K562 (cell line): Measurements from ENCODE around the gene ATAD3C. TPM values are rescaled to one million over a fixed set of nuclear protein-coding genes. Genes with fewer than 3 reads are reported as not detected.

Experiments
- CEBPB ChIP-seq: fragments of 450-650 bp; IDR thresholded peaks from 2 replicates; pipeline ENCODE4 v1.6.1; 2016; ENCODE audit warnings: missing genetic modification characterization, missing compliant biosample characterization
- FOS ChIP-seq: IDR thresholded peaks from 3 replicates; pipeline ENCODE4 v1.6.1; 2011; ENCODE audit not compliant: insufficient read length; ENCODE audit errors: extremely low read depth
- HOMEZ ChIP-seq: fragments of 250-450 bp; sonication (Bioruptor Pico); IDR thresholded peaks from 2 replicates; pipeline ENCODE4 v1.4.0; 2020; ENCODE audit warnings: mild to moderate bottlenecking, moderate library complexity
- MYBL2 ChIP-seq, 2 experiments: fragments of 450-650 bp in 1 of 2; sonication (generic) in 1 of 2; formaldehyde crosslinking in 1 of 2; IDR thresholded peaks; 2 replicates each; pipeline versions ENCODE4 v1.6.1 to v1.8.1; 2017 to 2022; ENCODE audit warnings: borderline replicate concordance in 1 of 2, inconsistent platforms in 1 of 2, low read depth in 1 of 2, mild to moderate bottlenecking in 1 of 2, missing genetic modification reagents in 1 of 2, moderate library complexity in 1 of 2
- NELFE ChIP-seq: IDR thresholded peaks from 2 replicates; pipeline ENCODE4 v1.6.1; 2011; ENCODE audit warnings: mild to moderate bottlenecking; ENCODE audit not compliant: insufficient read depth, insufficient read length
- NR1H2 ChIP-seq: sonication (generic); formaldehyde crosslinking; IDR thresholded peaks from 2 replicates; pipeline ENCODE4 v1.4.0; 2020; ENCODE audit warnings: mild to moderate bottlenecking, missing genetic modification reagents
- NR2C1 ChIP-seq, 2 experiments: fragments of 450-650 bp; IDR thresholded peaks; 2 replicates each; pipeline ENCODE4 v1.6.1; 2017; ENCODE audit warnings: mild to moderate bottlenecking in 2 of 2, antibody characterized with exemption in 1 of 2, inconsistent platforms in 1 of 2, missing compliant biosample characterization in 1 of 2, missing genetic modification characterization in 1 of 2
- OTX1 ChIP-seq: fragments of 450-650 bp; formaldehyde crosslinking; IDR thresholded peaks from 2 replicates; pipeline ENCODE4 v1.4.0; 2022; ENCODE audit warnings: mild to moderate bottlenecking
- STAT5A ChIP-seq: IDR thresholded peaks from 2 replicates; pipeline ENCODE4 v1.6.1; 2012; ENCODE audit warnings: low read length, inconsistent platforms, borderline replicate concordance
- TARDBP ChIP-seq: fragments of 450-650 bp; IDR thresholded peaks from 2 replicates; pipeline ENCODE4 v1.6.1; 2016
- ZNF589 ChIP-seq: fragments of 200-800 bp; sonication (Bioruptor generic); IDR thresholded peaks from 2 replicates; pipeline ENCODE4 v1.6.1; 2016; ENCODE audit warnings: low read depth, missing genetic modification characterization, missing compliant biosample characterization
- ZNF592 ChIP-seq: fragments of 450-650 bp; IDR thresholded peaks from 2 replicates; pipeline ENCODE4 v1.6.1; 2017; ENCODE audit warnings: antibody characterized with exemption, mild to moderate bottlenecking
- ZNF696 ChIP-seq: fragments of 250-450 bp; sonication (Bioruptor Pico); conservative IDR thresholded peaks from 2 replicates; pipeline ENCODE4 v1.4.0; 2020; ENCODE audit warnings: mild to moderate bottlenecking, moderate library complexity
- polyA plus RNA-seq, 8 experiments: library from polyadenylated mRNA; depleted of rRNA in 4 of 8; stranded (reverse) in 5 of 8; unstranded in 3 of 8; fragments of >200 nt; fragmentation: Nextera tagmentation in 2 of 8; fragmentation: Illumina TruSeq in 1 of 8; extraction: Ambion mirVana in 2 of 8; extraction: Trizol in 1 of 8; gene quantifications; 2 replicates each; pipeline versions ENCODE4 v1.2.1 to v1.2.3, GENCODE V29; 2011 to 2014; ENCODE audit warnings: inconsistent platforms in 1 of 8, missing spikeins in 1 of 8
- total RNA-seq, 7 experiments: library from RNA; depleted of rRNA in 6 of 7; stranded (reverse); fragments of >200 nt in 6 of 7; fragmentation: Illumina TruSeq in 2 of 7; extraction: Trizol in 2 of 7; gene quantifications; 2 replicates each; pipeline versions ENCODE4 v1.2.1 to v1.2.3, GENCODE V29; 2011 to 2021; ENCODE audit warnings: low replicate concordance in 1 of 7
- TF ChIP-seq, protein P1 (sequence below): fragments of 450-650 bp; IDR thresholded peaks from 2 replicates; pipeline ENCODE4 v1.6.1; 2018; ENCODE audit not compliant: partially characterized antibody

The ATAD3C gene
- total and polyA plus RNA-seq, 9 of the 15 experiments (the other 6 are each of a cell fraction or from before 2014, with no cell fraction given), result 0.03 to 0.18 TPM; not detected in 7

GRCh38 chr1:1402072-1402900, 47.2 kb upstream of the ATAD3C start (continued):
- TF ChIP-seq, protein P1, sequence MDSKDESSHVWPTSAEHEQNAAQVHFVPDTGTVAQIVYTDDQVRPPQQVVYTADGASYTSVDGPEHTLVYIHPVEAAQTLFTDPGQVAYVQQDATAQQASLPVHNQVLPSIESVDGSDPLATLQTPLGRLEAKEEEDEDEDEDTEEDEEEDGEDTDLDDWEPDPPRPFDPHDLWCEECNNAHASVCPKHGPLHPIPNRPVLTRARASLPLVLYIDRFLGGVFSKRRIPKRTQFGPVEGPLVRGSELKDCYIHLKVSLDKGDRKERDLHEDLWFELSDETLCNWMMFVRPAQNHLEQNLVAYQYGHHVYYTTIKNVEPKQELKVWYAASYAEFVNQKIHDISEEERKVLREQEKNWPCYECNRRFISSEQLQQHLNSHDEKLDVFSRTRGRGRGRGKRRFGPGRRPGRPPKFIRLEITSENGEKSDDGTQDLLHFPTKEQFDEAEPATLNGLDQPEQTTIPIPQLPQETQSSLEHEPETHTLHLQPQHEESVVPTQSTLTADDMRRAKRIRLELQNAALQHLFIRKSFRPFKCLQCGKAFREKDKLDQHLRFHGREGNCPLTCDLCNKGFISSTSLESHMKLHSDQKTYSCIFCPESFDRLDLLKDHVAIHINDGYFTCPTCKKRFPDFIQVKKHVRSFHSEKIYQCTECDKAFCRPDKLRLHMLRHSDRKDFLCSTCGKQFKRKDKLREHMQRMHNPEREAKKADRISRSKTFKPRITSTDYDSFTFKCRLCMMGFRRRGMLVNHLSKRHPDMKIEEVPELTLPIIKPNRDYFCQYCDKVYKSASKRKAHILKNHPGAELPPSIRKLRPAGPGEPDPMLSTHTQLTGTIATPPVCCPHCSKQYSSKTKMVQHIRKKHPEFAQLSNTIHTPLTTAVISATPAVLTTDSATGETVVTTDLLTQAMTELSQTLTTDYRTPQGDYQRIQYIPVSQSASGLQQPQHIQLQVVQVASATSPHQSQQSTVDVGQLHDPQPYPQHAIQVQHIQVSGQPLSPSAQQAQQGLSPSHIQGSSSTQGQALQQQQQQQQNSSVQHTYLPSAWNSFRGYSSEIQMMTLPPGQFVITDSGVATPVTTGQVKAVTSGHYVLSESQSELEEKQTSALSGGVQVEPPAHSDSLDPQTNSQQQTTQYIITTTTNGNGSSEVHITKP, result no peak
- TF ChIP-seq ZNF589 (CRISPR knock-in tag), result no peak
- TF ChIP-seq TARDBP, result no peak
- no peak for TF ChIP-seq ZNF592
- TF ChIP-seq OTX1 (CRISPR knock-in tag), result no peak
- TF ChIP-seq NR2C1 (IDR thresholded peaks at IDR 0.05), result no peak
- TF ChIP-seq NR2C1 (tag; IDR thresholded peaks at IDR 0.05), result no peak
- no peak for TF ChIP-seq NR1H2 (CRISPR knock-in tag)
- no peak for TF ChIP-seq ZNF696 (CRISPR knock-in tag)
- no peak for TF ChIP-seq HOMEZ (CRISPR knock-in tag)
- no peak for TF ChIP-seq NELFE
- no peak for TF ChIP-seq FOS
- no peak for TF ChIP-seq MYBL2 (IDR thresholded peaks at IDR 0.05; ENCODE audit: low read depth)
- TF ChIP-seq MYBL2 (CRISPR knock-in tag; IDR thresholded peaks at IDR 0.05; ENCODE audit: borderline replicate concordance), result no peak
- TF ChIP-seq STAT5A, result no peak; the same call in 1 of the 2 replicates
- no peak for TF ChIP-seq CEBPB
